ENCODE measurements around the gene CFAP100.

The CFAP100 gene

GRCh38 chr3:126406389-126407296, 11.9 kb downstream of the CFAP100 start:
- no peak for DNase-seq

GRCh38 chr3:126407412-126408044, 12.8 kb downstream of the CFAP100 start:
- no peak for DNase-seq

GRCh38 chr3:126408099-126408498, 13.4 kb downstream of the CFAP100 start:
- DNase-seq, result no peak

- DNase-seq, result no peak
Observed at GRCh38 chr3:126412841-126413692, 18.4 kb downstream of the CFAP100 start.

- DNase-seq, result no peak
Observed at GRCh38 chr3:126413693-126414080, 19.0 kb downstream of the CFAP100 start.

GRCh38 chr3:126414406-126414805, 19.7 kb downstream of the CFAP100 start:
- DNase-seq, result no peak

GRCh38 chr3:126414961-126415660, 20.4 kb downstream of the CFAP100 start:
- DNase-seq, result no peak

- no peak for DNase-seq
Observed at GRCh38 chr3:126415661-126416591, 21.2 kb downstream of the CFAP100 start.

- no peak for DNase-seq
Observed at GRCh38 chr3:126416943-126417342, 22.2 kb downstream of the CFAP100 start.

GRCh38 chr3:126417515-126417914, 22.8 kb downstream of the CFAP100 start:
- no peak for DNase-seq

- DNase-seq, result no peak
Observed at GRCh38 chr3:126417981-126418530, 23.3 kb downstream of the CFAP100 start.

- no peak for DNase-seq
Observed at GRCh38 chr3:126418661-126419131, 24.0 kb downstream of the CFAP100 start.

- DNase-seq, result no peak
Observed at GRCh38 chr3:126419151-126419703, 24.5 kb downstream of the CFAP100 start.

GRCh38 chr3:126419886-126420786, 25.4 kb downstream of the CFAP100 start:
- no peak for DNase-seq

GRCh38 chr3:126421573-126422119, 26.9 kb downstream of the CFAP100 start:
- DNase-seq, result no peak

GRCh38 chr3:126422121-126422520, 27.4 kb downstream of the CFAP100 start:
- DNase-seq, result no peak

GRCh38 chr3:126422571-126423091, 27.9 kb downstream of the CFAP100 start:
- no peak for DNase-seq

- no peak for DNase-seq
Observed at GRCh38 chr3:126423191-126424038, 28.7 kb downstream of the CFAP100 start.
